ENCODE data around the gene SRMS. TPM values are rescaled to one million over a fixed set of nuclear protein-coding genes. Genes with fewer than 3 reads are reported as not detected.

SRMS gene
- total and polyA plus RNA-seq, 4 donors: 0.06 TPM; not detected in 3

DNA sequence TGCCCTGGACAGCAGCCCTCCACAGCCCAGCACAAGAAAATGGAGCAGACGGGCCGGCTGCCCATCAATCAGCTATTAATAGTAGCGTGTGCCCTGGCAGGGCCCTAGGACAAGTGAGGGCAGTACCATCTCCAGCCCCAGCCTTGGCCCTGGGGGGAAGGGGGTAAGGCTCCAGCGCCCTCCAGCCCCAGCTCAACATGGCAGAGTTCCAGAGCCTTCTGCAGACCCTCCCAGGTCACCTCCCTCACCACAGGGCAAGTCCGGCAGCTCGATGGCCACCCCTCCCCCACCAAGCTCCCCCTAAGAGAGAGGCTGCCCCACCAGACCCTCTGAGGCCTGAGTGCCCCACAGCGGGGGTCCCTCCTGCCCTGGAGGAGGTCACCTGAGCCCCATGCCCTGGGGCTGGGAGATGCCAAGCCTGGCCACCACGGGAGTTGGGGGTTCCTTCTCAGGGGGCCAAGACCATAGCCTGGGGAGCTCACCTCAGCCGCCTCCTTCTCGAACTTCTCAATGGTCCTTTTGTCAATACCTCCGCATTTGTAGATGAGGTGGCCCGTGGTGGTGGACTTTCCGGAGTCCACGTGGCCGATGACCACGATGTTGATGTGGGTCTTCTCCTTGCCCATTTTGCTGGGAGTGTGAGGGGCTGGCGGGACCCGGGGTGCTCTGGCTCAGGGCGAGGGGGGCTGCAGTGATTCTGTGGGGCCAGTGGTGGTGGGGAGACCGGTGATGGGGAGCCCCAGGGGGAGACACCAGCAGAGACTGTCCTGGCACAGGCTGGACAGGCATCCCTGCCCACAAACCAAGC lies 50.2 kb downstream of the SRMS start:
- TF ChIP-seq, protein P1, sequence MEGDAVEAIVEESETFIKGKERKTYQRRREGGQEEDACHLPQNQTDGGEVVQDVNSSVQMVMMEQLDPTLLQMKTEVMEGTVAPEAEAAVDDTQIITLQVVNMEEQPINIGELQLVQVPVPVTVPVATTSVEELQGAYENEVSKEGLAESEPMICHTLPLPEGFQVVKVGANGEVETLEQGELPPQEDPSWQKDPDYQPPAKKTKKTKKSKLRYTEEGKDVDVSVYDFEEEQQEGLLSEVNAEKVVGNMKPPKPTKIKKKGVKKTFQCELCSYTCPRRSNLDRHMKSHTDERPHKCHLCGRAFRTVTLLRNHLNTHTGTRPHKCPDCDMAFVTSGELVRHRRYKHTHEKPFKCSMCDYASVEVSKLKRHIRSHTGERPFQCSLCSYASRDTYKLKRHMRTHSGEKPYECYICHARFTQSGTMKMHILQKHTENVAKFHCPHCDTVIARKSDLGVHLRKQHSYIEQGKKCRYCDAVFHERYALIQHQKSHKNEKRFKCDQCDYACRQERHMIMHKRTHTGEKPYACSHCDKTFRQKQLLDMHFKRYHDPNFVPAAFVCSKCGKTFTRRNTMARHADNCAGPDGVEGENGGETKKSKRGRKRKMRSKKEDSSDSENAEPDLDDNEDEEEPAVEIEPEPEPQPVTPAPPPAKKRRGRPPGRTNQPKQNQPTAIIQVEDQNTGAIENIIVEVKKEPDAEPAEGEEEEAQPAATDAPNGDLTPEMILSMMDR (IDR thresholded peaks at IDR 0.05; ENCODE audit: control extremely low read depth, extremely low read depth): no peak
- peaks cover 0 to 8% (median 2%) of the 10 kb centered on the region in 5 donors for H3K4me1 ChIP-seq (ENCODE audit: control insufficient read depth in 5 of 5, insufficient read depth in 5 of 5, low read length in 5 of 5)
- 64 to 69% methylated on average over 20 of the region's 20 CpGs for WGBS, 2 donors
- no peak overlapping the region for H3K9ac ChIP-seq (ENCODE audit: insufficient read depth in 1 of 2, low read length in 2 of 2)
- peaks cover 17 to 49% (median 21%) of the 10 kb centered on the region in 3 donors for H3K27me3 ChIP-seq (ENCODE audit: control insufficient read depth in 3 of 3, insufficient read depth in 3 of 3, low read length in 2 of 3)
- ATAC-seq (ENCODE audit: insufficient read depth, low FRiP score) (no peak), DNase-seq (no peak)
- H3K36me3 ChIP-seq (ENCODE audit: control insufficient read depth in 4 of 4, insufficient read depth in 4 of 4, low read length in 4 of 4): no peaks in the 10 kb centered on the region
- peak overlapping the region in 1 of 2 donors; percentile 80 for H3K27ac ChIP-seq (ENCODE audit: low read depth in 1 of 2, low read length in 1 of 2)
- H3K4me3 ChIP-seq: no peak overlapping the region
- H3K9me3 ChIP-seq (ENCODE audit: control insufficient read depth in 4 of 4, insufficient read depth in 3 of 4, low read length in 3 of 4): no peaks in the 10 kb centered on the region

DNA sequence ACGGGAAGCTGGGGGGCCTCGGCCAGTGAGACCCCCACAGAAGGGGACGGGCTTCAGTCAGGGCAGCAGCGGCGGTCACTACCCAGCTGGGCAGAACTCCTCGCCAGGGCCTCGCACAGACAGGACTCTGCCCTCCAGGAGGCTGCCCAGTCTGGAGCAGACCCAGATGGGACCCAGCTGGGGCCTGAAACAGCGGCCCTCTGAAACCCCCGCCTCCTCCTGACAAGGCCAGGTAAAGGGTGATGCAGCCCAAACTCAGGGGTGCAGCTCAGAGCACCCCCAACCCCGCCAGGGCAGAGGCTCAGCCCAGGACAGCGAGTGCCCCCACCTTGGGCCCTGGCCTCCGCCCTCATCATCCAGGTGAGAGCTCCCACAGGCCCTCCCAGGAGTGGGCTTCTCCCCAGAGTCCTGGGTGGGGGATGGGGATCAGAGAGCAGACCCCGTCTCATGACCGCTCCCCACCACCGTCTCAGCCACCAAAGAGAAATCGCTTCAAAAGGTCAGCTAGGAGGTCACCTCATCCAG lies 50.9 kb downstream of the SRMS start:
- Histone ChIP-seq H3K36me3 (ENCODE audit: control insufficient read depth in 4 of 4, insufficient read depth in 4 of 4, low read length in 4 of 4) (no peaks in the 10 kb centered on the region), H3K27ac (ENCODE audit: low read depth in 1 of 2, low read length in 1 of 2) (peak overlapping the region in 1 of 2 donors; percentile 21), H3K9me3 (ENCODE audit: control insufficient read depth in 4 of 4, insufficient read depth in 3 of 4, low read length in 3 of 4) (no peaks in the 10 kb centered on the region), H3K27me3 (ENCODE audit: control insufficient read depth in 3 of 3, insufficient read depth in 3 of 3, low read length in 2 of 3) (peaks cover 17 to 49% (median 21%) of the 10 kb centered on the region in 3 donors), H3K9ac (ENCODE audit: insufficient read depth in 1 of 2, low read length in 2 of 2) (no peak overlapping the region), H3K4me3 (no peak overlapping the region), H3K4me1 (ENCODE audit: control insufficient read depth in 5 of 5, insufficient read depth in 5 of 5, low read length in 5 of 5) (peaks cover 0 to 8% (median 2%) of the 10 kb centered on the region in 5 donors)
- TF ChIP-seq, protein P1 (IDR thresholded peaks at IDR 0.05; ENCODE audit: control extremely low read depth, extremely low read depth): no peak
- whole genome bisulfite sequencing, 2 donors: 65 to 68% methylated on average over 16 of the region's 16 CpGs
- DNase-seq: no peak
- no peak for ATAC-seq (ENCODE audit: insufficient read depth, low FRiP score)

DNA sequence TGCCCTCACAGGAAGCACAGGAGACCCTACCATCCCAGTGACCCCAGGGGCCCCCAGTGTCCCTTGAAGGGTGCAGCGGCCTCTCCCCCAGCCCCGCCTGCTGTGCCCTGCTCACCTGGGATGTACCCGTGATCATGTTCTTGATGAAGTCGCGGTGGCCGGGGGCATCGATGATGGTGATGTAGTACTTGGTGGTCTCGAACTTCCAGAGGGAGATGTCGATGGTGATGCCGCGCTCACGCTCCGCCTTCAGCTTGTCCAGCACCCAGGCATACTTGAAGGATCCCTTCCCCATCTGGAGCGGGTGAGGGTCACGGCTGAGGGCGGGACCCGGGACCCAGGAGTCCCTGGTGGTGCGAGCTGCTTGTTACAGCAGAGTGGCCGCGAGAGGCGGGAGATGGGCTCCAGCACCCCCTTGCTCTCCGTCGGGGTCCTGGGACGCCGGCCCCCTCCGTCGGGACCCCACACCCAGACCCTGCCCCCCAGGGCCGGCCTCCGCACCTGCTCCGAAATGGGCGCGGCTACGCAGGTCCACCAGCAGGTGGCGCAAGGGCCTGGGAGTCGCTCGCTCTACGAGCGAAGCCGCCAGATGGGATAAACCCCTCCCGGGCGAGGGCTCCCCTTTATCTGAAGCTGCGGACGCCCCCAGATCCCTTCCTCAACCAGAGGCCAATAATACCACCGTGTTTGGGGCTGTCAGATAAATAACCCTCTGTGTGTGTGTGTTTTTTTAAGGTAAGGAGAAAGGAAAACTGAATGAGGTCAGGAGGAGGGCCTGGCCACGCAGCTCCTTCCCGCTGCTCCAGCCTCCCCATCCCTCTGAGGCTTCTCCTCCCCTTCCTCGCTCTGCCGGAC lies 51.6 kb downstream of the SRMS start:
- peaks cover 17 to 44% (median 19%) of the 10 kb centered on the region in 3 donors for H3K27me3 ChIP-seq (ENCODE audit: control insufficient read depth in 3 of 3, insufficient read depth in 3 of 3, low read length in 2 of 3)
- 20 to 26% methylated on average over 48 of the region's 48 CpGs for WGBS, 2 donors
- H3K36me3 ChIP-seq (ENCODE audit: control insufficient read depth in 4 of 4, insufficient read depth in 4 of 4, low read length in 4 of 4): no peaks in the 10 kb centered on the region
- H3K9ac ChIP-seq (ENCODE audit: insufficient read depth in 1 of 2, low read length in 2 of 2): no peak overlapping the region
- peaks cover 0 to 8% (median 2%) of the 10 kb centered on the region in 5 donors for H3K4me1 ChIP-seq (ENCODE audit: control insufficient read depth in 5 of 5, insufficient read depth in 5 of 5, low read length in 5 of 5)
- TF ChIP-seq, protein P1 (IDR thresholded peaks at IDR 0.05; ENCODE audit: control extremely low read depth, extremely low read depth): peak; percentile 64
- peak; percentile 38 for ATAC-seq (ENCODE audit: insufficient read depth, low FRiP score)
- DNase-seq: peak; percentile 46 to 59 (median 47)
- peak overlapping the region in 1 of 2 donors; percentile 21 for H3K27ac ChIP-seq (ENCODE audit: low read depth in 1 of 2, low read length in 1 of 2)
- no peaks in the 10 kb centered on the region for H3K9me3 ChIP-seq (ENCODE audit: control insufficient read depth in 4 of 4, insufficient read depth in 3 of 4, low read length in 3 of 4)
- H3K4me3 ChIP-seq: no peak overlapping the region

All from lung (tissue), 12 donors.